ENCODE data around the gene AGXT2.

- no peak for TF ChIP-seq SIN3A (IDR thresholded peaks at IDR 0.05; ENCODE audit: low read depth)
- TF ChIP-seq POLR2A (IDR thresholded peaks at IDR 0.05; ENCODE audit: borderline replicate concordance, extremely low read depth, insufficient read depth, insufficient read length) = no peak
- TF ChIP-seq ZBTB33 (IDR thresholded peaks at IDR 0.05; ENCODE audit: extremely low read depth, insufficient replicate concordance, low read length) = no peak
- no peak for TF ChIP-seq ZNF274 (IDR thresholded peaks at IDR 0.05; ENCODE audit: low read depth, low read length)
Measured at GRCh38 chr5:35042781-35043180, 5.0 kb downstream of the AGXT2 start.

Data from HCT116 (cell line).